Stomach (tissue), 9 donors: ENCODE measurements around the gene GPR135. TPM values are rescaled to one million over a fixed set of nuclear protein-coding genes. Genes with fewer than 3 reads are reported as not detected.
A peak's percentile ranks its signal among the peaks of the same experiment; 100 is the strongest.

Source experiments
- DNase-seq, 2 donors: peaks; one replicate each; pipeline versions ENCODE4 v3.0.0 to v3.0.0-alpha.2; 2013 to 2019
- H3K27ac ChIP-seq, 5 donors: fragments of 200-600 bp in 4 of 5; sonication (generic) in 4 of 5; one replicate each; pipeline ENCODE4 v1.5.1; 2013 to 2019; ENCODE audit warnings: mild to moderate bottlenecking in 1 of 5, moderate library complexity in 1 of 5
- H3K27me3 ChIP-seq, 3 donors: fragments of 200-600 bp; sonication (generic); one replicate each; pipeline ENCODE4 v1.5.1; 2017 to 2019; ENCODE audit warnings: mixed run types in 1 of 3
- H3K36me3 ChIP-seq, 4 donors: fragments of 200-600 bp; sonication (generic); 1 replicate in 3 of 4; 2 replicates in 1 of 4; pipeline ENCODE4 v1.5.1; 2016 to 2019
- H3K4me1 ChIP-seq, 4 donors: fragments of 200-600 bp; sonication (generic); one replicate each; pipeline ENCODE4 v1.5.1; 2016 to 2019
- H3K4me3 ChIP-seq, 4 donors: fragments of 200-600 bp; sonication (generic) in 3 of 4; one replicate each; pipeline ENCODE4 v1.5.1; 2016 to 2019; ENCODE audit warnings: mild to moderate bottlenecking in 1 of 4
- H3K9me3 ChIP-seq, 4 donors: fragments of 200-600 bp; sonication (generic); one replicate each; pipeline ENCODE4 v1.5.1; 2016 to 2019
- CTCF ChIP-seq, 7 experiments: fragments of 450-650 bp in 4 of 7; fragments of 200-600 bp in 3 of 7; sonication (generic) in 3 of 7; IDR thresholded peaks; one replicate each; pipeline ENCODE4 v1.5.1; 2016 to 2019; ENCODE audit warnings: antibody characterized with exemption in 7 of 7, control low read depth in 2 of 7, mild to moderate bottlenecking in 1 of 7
- EP300 ChIP-seq: sonication (generic); formaldehyde crosslinking; IDR thresholded peaks from one replicate; pipeline ENCODE4 v1.6.1; 2017; ENCODE audit warnings: antibody characterized with exemption
- POLR2A ChIP-seq, 4 donors: fragments of 450-650 bp; IDR thresholded peaks; one replicate each; pipeline ENCODE4 v1.6.1; 2016; ENCODE audit warnings: antibody characterized with exemption in 4 of 4, control low read depth in 2 of 4, mild to moderate bottlenecking in 1 of 4, moderate library complexity in 1 of 4
- POLR2AphosphoS5 ChIP-seq, 3 donors: sonication (generic); formaldehyde crosslinking; IDR thresholded peaks; one replicate each; pipeline ENCODE4 v1.6.1; 2016; ENCODE audit warnings: antibody characterized with exemption in 3 of 3
- WGBS, 5 donors: extraction: QIAGEN DNeasy Blood & Tissue Kit in 3 of 5; methylation state at CpG; one replicate each; pipeline versions ENCODE4 v1.1.5 to v1.1.7; 2013 to 2018; 5-methylcytosine and 5-hydroxymethylcytosine counted together
- intact Hi-C: fragments of 100-400 bp; cut with DNase I; formaldehyde crosslinking; loops from one replicate; pipeline ENCODE4 v1.15.1; 2023; ENCODE audit warnings: low total_unique reads
- polyA plus RNA-seq, 3 donors: library from polyadenylated mRNA; stranded (reverse); fragments of 200-250 nt; gene quantifications; one replicate each; pipeline ENCODE4 v1.2.3, GENCODE V29; 2013
- total RNA-seq, 5 donors: library from RNA; depleted of rRNA; stranded (reverse); fragments of >200 nt; gene quantifications; one replicate each; pipeline versions ENCODE4 v1.1.0 to v1.2.3, GENCODE V29; 2014 to 2016
- donor health status: healthy with polysubstance abuse.
- donor health status: Bipolar disorder and iron deficiency.
- donor health status: healthy.

Gene GPR135
- total and polyA plus RNA-seq, 8 donors, result 0.15 to 5.5 (median 0.87) TPM

GRCh38 chr14:59435987-59436386, 29.2 kb downstream of the GPR135 start:
- TF ChIP-seq POLR2AphosphoS5 (IDR thresholded peaks at IDR 0.05) (no peak), POLR2A (IDR thresholded peaks at IDR 0.05) (no peak), EP300 (no peak), CTCF (IDR thresholded peaks at IDR 0.05) (no peak)
- DNase-seq, result no peak
- no peaks in the 10 kb centered on the region for H3K9me3 ChIP-seq
- H3K27ac ChIP-seq, result no peak overlapping the region
- intact Hi-C loops, result no loop called here
- H3K27me3 ChIP-seq, result no peaks in the 10 kb centered on the region
- no peaks in the 10 kb centered on the region for H3K36me3 ChIP-seq
- no peak overlapping the region for H3K4me3 ChIP-seq
- H3K4me1 ChIP-seq, result no peaks in the 10 kb centered on the region
- 73 to 94% (median 77%) methylated on average over 1 of the region's 1 CpG for WGBS, 5 donors

GRCh38 chr14:59435101-59435500, 30.1 kb downstream of the GPR135 start:
- intact Hi-C loops, result no loop called here
- TF ChIP-seq CTCF (IDR thresholded peaks at IDR 0.05) (no peak), POLR2A (IDR thresholded peaks at IDR 0.05) (no peak), EP300 (no peak), POLR2AphosphoS5 (IDR thresholded peaks at IDR 0.05) (no peak)
- no peak for DNase-seq

GRCh38 chr14:59429790-59430189, 35.4 kb downstream of the GPR135 start:
- Histone ChIP-seq H3K36me3 (no peaks in the 10 kb centered on the region), H3K27me3 (no peaks in the 10 kb centered on the region), H3K4me1 (peaks cover 0 to 5% (median 2%) of the 10 kb centered on the region in 4 donors), H3K4me3 (no peak overlapping the region), H3K27ac (no peak overlapping the region), H3K9me3 (no peaks in the 10 kb centered on the region)
- TF ChIP-seq POLR2A (IDR thresholded peaks at IDR 0.05) (no peak), EP300 (no peak), CTCF (IDR thresholded peaks at IDR 0.05) (no peak), POLR2AphosphoS5 (IDR thresholded peaks at IDR 0.05) (no peak)
- intact Hi-C loops, result no loop called here
- peak in 1 of 2 donors; percentile 44 for DNase-seq
- WGBS, 5 donors, result 77 to 92% (median 85%) methylated on average over 4 of the region's 4 CpGs

More at GRCh38 chr14:59435101-59435500, 30.1 kb downstream of the GPR135 start:
- Histone ChIP-seq H3K4me3 (no peak overlapping the region), H3K27ac (no peak overlapping the region), H3K9me3 (no peaks in the 10 kb centered on the region), H3K4me1 (no peaks in the 10 kb centered on the region), H3K36me3 (no peaks in the 10 kb centered on the region), H3K27me3 (no peaks in the 10 kb centered on the region)
- 84 to 92% (median 87%) methylated on average over 3 of the region's 3 CpGs for WGBS, 5 donors

- Histone ChIP-seq H3K27ac (no peak overlapping the region), H3K27me3 (no peaks in the 10 kb centered on the region), H3K4me1 (peaks cover 0 to 5% (median 2%) of the 10 kb centered on the region in 4 donors), H3K4me3 (no peak overlapping the region), H3K9me3 (no peaks in the 10 kb centered on the region), H3K36me3 (no peaks in the 10 kb centered on the region)
- WGBS, 5 donors, result 52 to 95% (median 74%) methylated on average over 1 of the region's 1 CpG
- TF ChIP-seq CTCF (IDR thresholded peaks at IDR 0.05) (no peak), POLR2A (IDR thresholded peaks at IDR 0.05) (no peak), EP300 (no peak), POLR2AphosphoS5 (IDR thresholded peaks at IDR 0.05) (no peak)
- peak in 1 of 2 donors; percentile 63 for DNase-seq
- intact Hi-C loops, result no loop called here
Observed at GRCh38 chr14:59428581-59429012, 36.6 kb downstream of the GPR135 start.
